ENCODE results near the gene OAS3.

DNA sequence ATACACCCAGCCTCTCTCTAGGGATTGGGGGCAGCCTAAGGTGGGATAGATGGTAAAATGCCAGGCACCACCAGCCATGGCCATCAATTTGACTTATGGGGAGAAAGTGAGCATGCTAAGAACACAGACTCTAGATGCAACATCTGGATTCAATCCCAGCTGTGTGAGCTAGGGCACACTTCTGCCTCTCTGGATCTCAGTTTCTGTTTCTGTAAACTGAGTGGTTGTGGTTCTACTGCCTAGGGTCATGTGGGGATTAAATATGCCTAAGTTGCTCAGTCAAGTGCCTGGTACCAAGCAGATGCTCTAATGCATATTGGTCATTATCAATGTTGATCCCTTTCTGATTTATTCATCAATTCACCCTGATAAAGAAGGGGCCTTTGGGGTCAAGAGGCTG is 44.1 kb upstream of the OAS3 start:
- TF ChIP-seq, protein P1, sequence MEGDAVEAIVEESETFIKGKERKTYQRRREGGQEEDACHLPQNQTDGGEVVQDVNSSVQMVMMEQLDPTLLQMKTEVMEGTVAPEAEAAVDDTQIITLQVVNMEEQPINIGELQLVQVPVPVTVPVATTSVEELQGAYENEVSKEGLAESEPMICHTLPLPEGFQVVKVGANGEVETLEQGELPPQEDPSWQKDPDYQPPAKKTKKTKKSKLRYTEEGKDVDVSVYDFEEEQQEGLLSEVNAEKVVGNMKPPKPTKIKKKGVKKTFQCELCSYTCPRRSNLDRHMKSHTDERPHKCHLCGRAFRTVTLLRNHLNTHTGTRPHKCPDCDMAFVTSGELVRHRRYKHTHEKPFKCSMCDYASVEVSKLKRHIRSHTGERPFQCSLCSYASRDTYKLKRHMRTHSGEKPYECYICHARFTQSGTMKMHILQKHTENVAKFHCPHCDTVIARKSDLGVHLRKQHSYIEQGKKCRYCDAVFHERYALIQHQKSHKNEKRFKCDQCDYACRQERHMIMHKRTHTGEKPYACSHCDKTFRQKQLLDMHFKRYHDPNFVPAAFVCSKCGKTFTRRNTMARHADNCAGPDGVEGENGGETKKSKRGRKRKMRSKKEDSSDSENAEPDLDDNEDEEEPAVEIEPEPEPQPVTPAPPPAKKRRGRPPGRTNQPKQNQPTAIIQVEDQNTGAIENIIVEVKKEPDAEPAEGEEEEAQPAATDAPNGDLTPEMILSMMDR (IDR thresholded peaks at IDR 0.05; ENCODE audit: borderline replicate concordance, extremely low read depth, low read length, poor library complexity, severe bottlenecking): no peak
- no peak for TF ChIP-seq EZH2 (IDR thresholded peaks at IDR 0.05; ENCODE audit: borderline replicate concordance, low read depth, low read length, severe bottlenecking)

All from DND-41 (cell line).